K562 (cell line): Measurements from ENCODE around the gene RPS6KA2. TPM values are rescaled to one million over a fixed set of nuclear protein-coding genes. Genes with fewer than 3 reads are reported as not detected.

Experiments used
- ATAC-seq: fragments of 200-7000 bp; cut with Tn5 transposase; 3 replicates; pipeline ENCODE4 v1.9.1; 2020; ENCODE audit warnings: moderate library complexity
- BruUV-seq: library from RNA; stranded (reverse); fragments of 400-500 nt; replicated peaks from 2 replicates; lab custom pipeline; 2021; lab: Mats Ljungman, UMichigan
- CTCF ChIA-PET: fragments of 300-600 bp; formaldehyde crosslinking; extraction: SDS; loops from one replicate; lab custom pipeline; 2021; ENCODE audit warnings: low intra/inter-chr PET ratio; lab: Yijun Ruan, JAX
- POLR2A ChIA-PET: fragments of 300-600, 350-650 bp; sonication (Branson Sonifier 250); formaldehyde crosslinking; extraction: SDS; loops from one replicate; lab custom pipeline; 2021; ENCODE audit warnings: antibody characterized with exemption, inconsistent platforms; lab: Yijun Ruan, JAX
- DNase-seq, 4 experiments: peaks; one replicate each; pipeline versions ENCODE4 v3.0.0 to v3.0.0-alpha.2; 2011 to 2018; ENCODE audit warnings: low spot score in 3 of 4, mixed read lengths in 3 of 4; ENCODE audit errors: extremely low read depth in 1 of 4
- FAIRE-seq: peaks from 2 replicates; lab custom pipeline; 2011; peaks lifted over from hg19 to GRCh38; lab: Jason Lieb, UNC
- H2AFZ ChIP-seq: 2 replicates; pipeline ENCODE4 v1.6.0; 2011; ENCODE audit warnings: low read depth, low read length, control low read depth, inconsistent platforms
- H3K27ac ChIP-seq: fragments of 200-600 bp; 3 replicates; pipeline ENCODE4 v1.8.0; 2011; ENCODE audit warnings: low read depth, mild to moderate bottlenecking, control low read depth, inconsistent platforms, low read length, moderate library complexity, mixed read lengths; ENCODE audit errors: extremely low read depth
- H3K27me3 ChIP-seq, 2 experiments: fragments of 300-600 bp in 1 of 2; 2 replicates in 1 of 2; 3 replicates in 1 of 2; pipeline versions ENCODE4 v1.6.0 to v1.8.0; 2011; ENCODE audit warnings: inconsistent platforms in 2 of 2, low read length in 2 of 2, mild to moderate bottlenecking in 1 of 2, mixed read lengths in 1 of 2, moderate library complexity in 1 of 2; ENCODE audit not compliant: control insufficient read depth in 2 of 2, insufficient read depth in 2 of 2
- H3K36me3 ChIP-seq: fragments of 300-600 bp; 3 replicates; pipeline ENCODE4 v1.8.0; 2011; ENCODE audit warnings: mild to moderate bottlenecking, low read length, inconsistent platforms; ENCODE audit not compliant: control insufficient read depth, insufficient read depth
- H3K4me1 ChIP-seq, 2 experiments: fragments of 200-600 bp in 1 of 2; replicated peaks in 1 of 2; 2 replicates in 1 of 2; 3 replicates in 1 of 2; pipeline versions ENCODE4 v1.5.1 to v1.8.0; 2011; ENCODE audit warnings: inconsistent platforms in 2 of 2, low read length in 2 of 2, mild to moderate bottlenecking in 1 of 2, mixed read lengths in 1 of 2, moderate library complexity in 1 of 2; ENCODE audit not compliant: control insufficient read depth in 2 of 2, insufficient read depth in 2 of 2
- H3K4me2 ChIP-seq: 2 replicates; pipeline ENCODE4 v1.6.1; 2011; ENCODE audit warnings: low read length, control low read depth, inconsistent platforms, mixed read lengths; ENCODE audit not compliant: insufficient read depth
- H3K4me3 ChIP-seq: fragments of 200-600 bp; sonication (generic), shearing (Covaris generic); 2 replicates; pipeline ENCODE4 v1.5.1; 2016; ENCODE audit warnings: control low read depth, inconsistent platforms
- H3K79me2 ChIP-seq: fragments of 200-600 bp; 3 replicates; pipeline ENCODE4 v1.8.0; 2011; ENCODE audit warnings: low read length, inconsistent platforms; ENCODE audit not compliant: control insufficient read depth, insufficient read depth
- H3K9ac ChIP-seq, 2 experiments: 2 replicates each; pipeline versions ENCODE4 v1.6.0 to v1.6.1; 2011; ENCODE audit warnings: low read depth in 2 of 2, low read length in 2 of 2, control low read depth in 1 of 2, inconsistent platforms in 1 of 2, mild to moderate bottlenecking in 1 of 2, mixed read lengths in 1 of 2; ENCODE audit not compliant: insufficient read depth in 1 of 2
- H3K9me1 ChIP-seq: one replicate; pipeline ENCODE4 v1.6.0; 2011; ENCODE audit warnings: inconsistent platforms, mild to moderate bottlenecking, low read length, moderate library complexity; ENCODE audit not compliant: control insufficient read depth, insufficient read depth
- H3K9me3 ChIP-seq: replicated peaks from 2 replicates; pipeline ENCODE4 v1.5.1; 2011; ENCODE audit warnings: low read depth, low read length, inconsistent platforms; ENCODE audit not compliant: control insufficient read depth, insufficient read depth
- H4K20me1 ChIP-seq: replicated peaks from 2 replicates; pipeline ENCODE4 v1.6.1; 2011; ENCODE audit warnings: low read length, inconsistent platforms, mixed read lengths; ENCODE audit not compliant: control insufficient read depth, insufficient read depth
- FOXP4 ChIP-seq: sonication (generic); formaldehyde crosslinking; IDR thresholded peaks from 2 replicates; pipeline ENCODE4 v1.8.0; 2022; ENCODE audit warnings: mild to moderate bottlenecking, missing genetic modification reagents, borderline replicate concordance
- SPI1 ChIP-seq: IDR thresholded peaks from 2 replicates; pipeline ENCODE4 v1.6.1; 2011; ENCODE audit warnings: low read depth, low read length, control low read depth, borderline replicate concordance
- ZHX1 ChIP-seq: fragments of 150-350 bp; conservative IDR thresholded peaks from 2 replicates; pipeline ENCODE4 v1.6.1; 2014; ENCODE audit warnings: low read length
- ZNF134 ChIP-seq: fragments of 250-450 bp; sonication (Bioruptor Pico); conservative IDR thresholded peaks from 2 replicates; pipeline ENCODE4 v1.4.0; 2020
- WGBS: fragments of 100-300 bp; shearing (Covaris generic); methylation state at CpG from one replicate; pipeline ENCODE4 v1.1.6; 2016; ENCODE audit warnings: low coverage, mixed read lengths; ENCODE audit not compliant: insufficient coverage; ENCODE audit errors: missing lambda C conversion rate; 5-methylcytosine and 5-hydroxymethylcytosine counted together
- in situ Hi-C: fragments of 300-500 bp; cut with MboI; formaldehyde crosslinking; loops from 4 replicates; pipeline ENCODE4 v1.15.0; 2018; ENCODE audit warnings: inconsistent platforms, mixed read lengths
- intact Hi-C: fragments of 100-400 bp; cut with micrococcal nuclease; formaldehyde crosslinking; loops from 2 replicates; pipeline ENCODE4 v1.14.2; 2022
- polyA plus RNA-seq, 8 experiments: library from polyadenylated mRNA; depleted of rRNA in 4 of 8; stranded (reverse) in 5 of 8; unstranded in 3 of 8; fragments of >200 nt; fragmentation: Nextera tagmentation in 2 of 8; fragmentation: Illumina TruSeq in 1 of 8; extraction: Ambion mirVana in 2 of 8; extraction: Trizol in 1 of 8; gene quantifications; 2 replicates each; pipeline versions ENCODE4 v1.2.1 to v1.2.3, GENCODE V29; 2011 to 2014; ENCODE audit warnings: inconsistent platforms in 1 of 8, missing spikeins in 1 of 8
- total RNA-seq, 7 experiments: library from RNA; depleted of rRNA in 6 of 7; stranded (reverse); fragments of >200 nt in 6 of 7; fragmentation: Illumina TruSeq in 2 of 7; extraction: Trizol in 2 of 7; gene quantifications; 2 replicates each; pipeline versions ENCODE4 v1.2.1 to v1.2.3, GENCODE V29; 2011 to 2021; ENCODE audit warnings: low replicate concordance in 1 of 7

Gene RPS6KA2
- total and polyA plus RNA-seq, 9 of the 15 experiments (the other 6 are each of a cell fraction or from before 2014, with no cell fraction given) = 0.29 to 1.00 (median 0.53) TPM

GRCh38 chr6:166477647-166478365 is 149.2 kb downstream of the RPS6KA2 start:
- Histone ChIP-seq H3K4me1 (peaks cover 0 to 4% of the 10 kb centered on the region in 2 experiments; a peak in 1 of 5 replicates), H4K20me1 (peaks cover 6% of the 10 kb centered on the region; the same call in 1 of the 2 replicates), H3K4me2 (no peak overlapping the region), H3K36me3 (no peaks in the 10 kb centered on the region), H3K9me1 (peaks cover 5% of the 10 kb centered on the region), H3K9ac (no peak overlapping the region), H3K79me2 (no peaks in the 10 kb centered on the region), H3K27me3 (peaks cover 45 to 74% of the 10 kb centered on the region in 2 experiments), H3K27ac (no peak overlapping the region), H3K9me3 (no peaks in the 10 kb centered on the region), H3K4me3 (no peak overlapping the region), H2AFZ (no peak overlapping the region)
- no peak for ATAC-seq
- no peak for FAIRE-seq
- in situ Hi-C loops (no loop called here), intact Hi-C loops (no loop called here)
- TF ChIP-seq SPI1 (peak; percentile 32; the same call in 1 of the 2 replicates), ZNF134 (CRISPR knock-in tag) (no peak), FOXP4 (CRISPR knock-in tag) (no peak), ZHX1 (no peak)
- BruUV-seq = no TSS peak
- ChIA-PET CTCF (no interaction called here), POLR2A (interaction anchor here (0.6 to 1.4 kb wide), 4 partner anchors 8 to 76 kb away, joined by 3 to 6 read pairs (median 4); no protein-coding TSS in a partner anchor)
- no peak for DNase-seq
- WGBS = under 1% methylated on average over 21 of the region's 21 CpGs
